ENCODE measurements around the gene SPEF1. TPM values are rescaled to one million over a fixed set of nuclear protein-coding genes. Genes with fewer than 3 reads are reported as not detected.

SPEF1 gene
- total and polyA plus RNA-seq, 10 donors, result 0.06 to 0.11 TPM; not detected in 8

GRCh38 chr20:3801846-3802245 is 20.6 kb upstream of the SPEF1 start:
- intact Hi-C loops (cut with DNase I; ENCODE audit: low total_unique reads), result no loop called here
- Histone ChIP-seq H3K27me3 (replicated peaks in 1 of 7) (no peaks in the 10 kb centered on the region), H3K9me3 (no peaks in the 10 kb centered on the region), H3K36me3 (peaks cover 0 to 82% (median 56%) of the 10 kb centered on the region in 6 donors), H3K4me3 (peak overlapping the region in 1 of 8 donors; percentile 5), H3K27ac (peak overlapping the region; percentile 14 to 99 (median 53)), H3K4me1 (peaks cover 33 to 100% (median 81%) of the 10 kb centered on the region in 6 donors)
- peak; percentile 44 to 76 (median 65) for TF ChIP-seq POLR2AphosphoS5 (IDR thresholded peaks at IDR 0.05)
- no peak for TF ChIP-seq POLR2A (IDR thresholded peaks at IDR 0.05)
- 84 to 97% (median 89%) methylated on average over 7 to 13 of the region's 13 CpGs for WGBS, 5 donors
- peak; percentile 81 for DNase-seq

GRCh38 chr20:3801299-3801698 is 20.1 kb upstream of the SPEF1 start:
- H3K36me3 ChIP-seq, result peaks cover 0 to 81% (median 56%) of the 10 kb centered on the region in 6 donors
- intact Hi-C loops (cut with DNase I; ENCODE audit: low total_unique reads), result no loop called here

GRCh38 chr20:3800878-3801260 is 19.6 kb upstream of the SPEF1 start:
- peak overlapping the region in 6 of 8 donors; percentile 31 to 99 (median 96) for H3K27ac ChIP-seq
- 87 to 100% (median 95%) methylated on average over 2 to 8 of the region's 8 CpGs for WGBS, 5 donors

More at GRCh38 chr20:3801299-3801698, 20.1 kb upstream of the SPEF1 start:
- peak; percentile 67 for DNase-seq
- no peak overlapping the region for H3K4me3 ChIP-seq
- TF ChIP-seq CTCF (IDR thresholded peaks at IDR 0.05 in 8 of 11, conservative IDR thresholded peaks at IDR 0.05 in 3 of 11), result no peak
- no peak for TF ChIP-seq POLR2AphosphoS5 (IDR thresholded peaks at IDR 0.05)
- no peak for TF ChIP-seq POLR2A (IDR thresholded peaks at IDR 0.05)
- WGBS, 5 donors, result 86 to 94% (median 90%) methylated on average over 4 of the region's 4 CpGs
- H3K27me3 ChIP-seq (replicated peaks in 1 of 7), result no peaks in the 10 kb centered on the region
- H3K9me3 ChIP-seq, result no peaks in the 10 kb centered on the region
- peaks cover 36 to 100% (median 83%) of the 10 kb centered on the region in 6 donors for H3K4me1 ChIP-seq
- peak overlapping the region; percentile 31 to 99 (median 53) for H3K27ac ChIP-seq

GRCh38 chr20:3800256-3800877 is 19.1 kb upstream of the SPEF1 start:
- DNase-seq, result no peak
- no peak overlapping the region for H3K4me3 ChIP-seq
- H3K36me3 ChIP-seq, result peaks cover 0 to 71% (median 48%) of the 10 kb centered on the region in 6 donors
- intact Hi-C loops (cut with DNase I; ENCODE audit: low total_unique reads), result no loop called here
- H3K27ac ChIP-seq, result peak overlapping the region in 6 of 8 donors; percentile 55 to 99 (median 96)
- WGBS, 5 donors, result 93 to 96% (median 95%) methylated on average over 17 to 18 of the region's 18 CpGs
- peaks cover 36 to 99% (median 79%) of the 10 kb centered on the region in 6 donors for H3K4me1 ChIP-seq
- no peaks in the 10 kb centered on the region for H3K27me3 ChIP-seq (replicated peaks in 1 of 7)
- TF ChIP-seq POLR2AphosphoS5 (IDR thresholded peaks at IDR 0.05) (peak in 1 of 3 donors; percentile 34), POLR2A (IDR thresholded peaks at IDR 0.05) (no peak)
- no peaks in the 10 kb centered on the region for H3K9me3 ChIP-seq

More at GRCh38 chr20:3800878-3801260, 19.6 kb upstream of the SPEF1 start:
- Histone ChIP-seq H3K36me3 (peaks cover 0 to 76% (median 53%) of the 10 kb centered on the region in 6 donors), H3K27me3 (replicated peaks in 1 of 7) (no peaks in the 10 kb centered on the region), H3K4me3 (no peak overlapping the region), H3K4me1 (peaks cover 36 to 99% (median 79%) of the 10 kb centered on the region in 6 donors), H3K9me3 (no peaks in the 10 kb centered on the region)
- TF ChIP-seq POLR2AphosphoS5 (IDR thresholded peaks at IDR 0.05), result no peak
- no peak for TF ChIP-seq POLR2A (IDR thresholded peaks at IDR 0.05)
- TF ChIP-seq CTCF (IDR thresholded peaks at IDR 0.05 in 8 of 11, conservative IDR thresholded peaks at IDR 0.05 in 3 of 11), result no peak
- intact Hi-C loops (cut with DNase I; ENCODE audit: low total_unique reads), result no loop called here
- peak; percentile 75 for DNase-seq

GRCh38 chr20:3798908-3799248 is 17.6 kb upstream of the SPEF1 start:
- WGBS, 5 donors, result 80 to 94% (median 90%) methylated on average over 3 of the region's 3 CpGs
- TF ChIP-seq POLR2A (IDR thresholded peaks at IDR 0.05) (no peak), POLR2AphosphoS5 (IDR thresholded peaks at IDR 0.05) (no peak), CTCF (IDR thresholded peaks at IDR 0.05 in 8 of 11, conservative IDR thresholded peaks at IDR 0.05 in 3 of 11) (no peak)
- Histone ChIP-seq H3K4me3 (peak overlapping the region in 2 of 8 donors; percentile 59 to 87), H3K4me1 (peaks cover 36 to 95% (median 84%) of the 10 kb centered on the region in 6 donors), H3K36me3 (peaks cover 0 to 56% (median 36%) of the 10 kb centered on the region in 6 donors), H3K27ac (peak overlapping the region; percentile 51 to 99 (median 96)), H3K27me3 (replicated peaks in 1 of 7) (no peaks in the 10 kb centered on the region), H3K9me3 (no peaks in the 10 kb centered on the region)
- no peak for DNase-seq
- intact Hi-C loops (cut with DNase I; ENCODE audit: low total_unique reads), result loop anchor here (10.0 kb wide), 1 partner anchor 56 kb away; no protein-coding TSS in a partner anchor
